ENCODE data around the gene MS4A18.
"Not testable (repeated sequence)": the region's sequence is repeated elsewhere in the genome, so short reads cannot be mapped to it uniquely, and the experiment has no call there.

DNA sequence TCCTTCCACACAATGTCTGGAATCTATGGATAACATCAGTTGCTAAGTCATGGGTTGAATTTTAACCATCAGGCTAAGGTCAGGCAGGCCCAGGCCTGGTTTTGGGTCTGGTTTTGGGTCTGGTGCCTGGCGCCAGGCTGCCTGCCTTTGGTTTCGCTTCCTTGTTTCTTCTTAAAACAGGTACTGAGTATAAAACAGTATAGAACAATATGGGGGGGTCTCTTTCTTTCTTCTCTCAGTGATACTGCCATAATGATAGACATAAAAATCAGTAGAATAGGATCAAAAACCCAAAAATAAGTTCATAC is 40.0 kb upstream of the MS4A18 start:
- TF ChIP-seq EZH2 (IDR thresholded peaks at IDR 0.05; ENCODE audit: borderline replicate concordance) = not testable (repeated sequence)
- TF ChIP-seq, protein P1, sequence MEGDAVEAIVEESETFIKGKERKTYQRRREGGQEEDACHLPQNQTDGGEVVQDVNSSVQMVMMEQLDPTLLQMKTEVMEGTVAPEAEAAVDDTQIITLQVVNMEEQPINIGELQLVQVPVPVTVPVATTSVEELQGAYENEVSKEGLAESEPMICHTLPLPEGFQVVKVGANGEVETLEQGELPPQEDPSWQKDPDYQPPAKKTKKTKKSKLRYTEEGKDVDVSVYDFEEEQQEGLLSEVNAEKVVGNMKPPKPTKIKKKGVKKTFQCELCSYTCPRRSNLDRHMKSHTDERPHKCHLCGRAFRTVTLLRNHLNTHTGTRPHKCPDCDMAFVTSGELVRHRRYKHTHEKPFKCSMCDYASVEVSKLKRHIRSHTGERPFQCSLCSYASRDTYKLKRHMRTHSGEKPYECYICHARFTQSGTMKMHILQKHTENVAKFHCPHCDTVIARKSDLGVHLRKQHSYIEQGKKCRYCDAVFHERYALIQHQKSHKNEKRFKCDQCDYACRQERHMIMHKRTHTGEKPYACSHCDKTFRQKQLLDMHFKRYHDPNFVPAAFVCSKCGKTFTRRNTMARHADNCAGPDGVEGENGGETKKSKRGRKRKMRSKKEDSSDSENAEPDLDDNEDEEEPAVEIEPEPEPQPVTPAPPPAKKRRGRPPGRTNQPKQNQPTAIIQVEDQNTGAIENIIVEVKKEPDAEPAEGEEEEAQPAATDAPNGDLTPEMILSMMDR (IDR thresholded peaks at IDR 0.05; ENCODE audit: poor library complexity) = not testable (repeated sequence)
